Cardiac fibroblast (primary cell): ENCODE measurements around the gene DGKZ.

Experiments used
- DNase-seq, 2 donors: peaks; one replicate each; pipeline versions ENCODE4 v3.0.0 to v3.0.0-alpha.2; 2010; ENCODE audit warnings: low read depth in 2 of 2
- H3K4me3 ChIP-seq, 2 donors: replicated peaks in 1 of 2; 1 replicate in 1 of 2; 2 replicates in 1 of 2; pipeline ENCODE4 v1.5.1; 2011; ENCODE audit warnings: low read depth in 2 of 2, low read length in 2 of 2, mild to moderate bottlenecking in 2 of 2, moderate library complexity in 1 of 2
- TF ChIP-seq, protein P1 (sequence below): IDR thresholded peaks from one replicate; pipeline ENCODE4 v1.5.1; 2011; ENCODE audit warnings: low read depth, mild to moderate bottlenecking, low read length, inconsistent platforms

The DGKZ gene

DNA sequence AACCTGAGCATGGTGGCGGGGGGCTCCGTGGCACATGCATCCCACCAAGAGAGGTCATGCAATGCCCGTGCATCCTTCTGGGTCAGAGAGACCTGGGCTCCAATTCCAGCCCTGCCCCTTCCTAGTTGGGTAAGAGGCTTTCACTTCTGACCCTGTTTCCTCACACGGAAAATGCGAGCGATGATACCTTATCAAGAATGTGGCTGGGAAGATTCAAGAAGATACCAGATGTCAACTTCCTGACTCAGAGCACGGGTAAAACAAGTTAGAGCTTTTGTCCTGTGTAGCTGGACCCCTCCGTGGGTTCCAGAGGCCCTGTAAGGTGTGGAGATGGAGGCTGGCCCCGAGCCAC, 8.7 kb upstream of the DGKZ start:
- H3K4me3 ChIP-seq, result no peak overlapping the region
- TF ChIP-seq, protein P1, sequence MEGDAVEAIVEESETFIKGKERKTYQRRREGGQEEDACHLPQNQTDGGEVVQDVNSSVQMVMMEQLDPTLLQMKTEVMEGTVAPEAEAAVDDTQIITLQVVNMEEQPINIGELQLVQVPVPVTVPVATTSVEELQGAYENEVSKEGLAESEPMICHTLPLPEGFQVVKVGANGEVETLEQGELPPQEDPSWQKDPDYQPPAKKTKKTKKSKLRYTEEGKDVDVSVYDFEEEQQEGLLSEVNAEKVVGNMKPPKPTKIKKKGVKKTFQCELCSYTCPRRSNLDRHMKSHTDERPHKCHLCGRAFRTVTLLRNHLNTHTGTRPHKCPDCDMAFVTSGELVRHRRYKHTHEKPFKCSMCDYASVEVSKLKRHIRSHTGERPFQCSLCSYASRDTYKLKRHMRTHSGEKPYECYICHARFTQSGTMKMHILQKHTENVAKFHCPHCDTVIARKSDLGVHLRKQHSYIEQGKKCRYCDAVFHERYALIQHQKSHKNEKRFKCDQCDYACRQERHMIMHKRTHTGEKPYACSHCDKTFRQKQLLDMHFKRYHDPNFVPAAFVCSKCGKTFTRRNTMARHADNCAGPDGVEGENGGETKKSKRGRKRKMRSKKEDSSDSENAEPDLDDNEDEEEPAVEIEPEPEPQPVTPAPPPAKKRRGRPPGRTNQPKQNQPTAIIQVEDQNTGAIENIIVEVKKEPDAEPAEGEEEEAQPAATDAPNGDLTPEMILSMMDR, result no peak

DNA sequence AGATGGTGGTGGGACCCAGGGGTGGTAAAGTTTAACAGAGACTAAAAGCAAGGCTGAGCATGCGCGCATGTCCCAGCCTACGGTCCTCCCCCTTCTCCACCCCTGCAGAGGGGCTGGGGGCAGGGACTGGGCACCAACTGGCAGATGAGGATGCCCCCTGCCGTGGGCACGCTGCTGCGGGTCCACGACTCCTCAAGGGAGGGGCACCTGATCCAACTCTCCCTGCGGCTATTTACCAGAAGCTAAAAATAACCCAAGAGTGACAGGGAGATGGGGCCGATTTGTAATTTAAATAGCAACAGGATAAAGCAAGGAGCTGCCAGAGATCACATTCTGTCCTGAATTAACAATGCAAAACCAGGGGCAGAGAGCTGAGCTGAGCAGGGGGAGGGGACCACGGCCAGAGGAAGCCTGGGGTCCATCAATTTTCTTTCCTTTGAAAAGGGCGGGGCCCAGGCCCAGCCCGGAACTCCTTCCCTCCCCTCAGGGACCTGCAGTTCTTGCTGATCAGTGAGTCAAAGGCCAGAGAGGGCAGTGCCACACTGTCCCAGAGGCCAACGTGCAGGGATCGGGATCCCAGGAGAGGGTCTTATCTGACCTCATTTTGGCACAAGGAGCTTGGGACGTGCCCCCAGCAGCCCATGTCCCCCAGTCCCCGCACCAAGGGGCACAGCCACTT, 8.1 kb upstream of the DGKZ start:
- no peak for DNase-seq
- H3K4me3 ChIP-seq, result no peak overlapping the region
- TF ChIP-seq, protein P1, result no peak

More for the DNA sequence above, 8.7 kb upstream of the DGKZ start:
- DNase-seq, result no peak

GRCh38 chr11:46339816-46340215, 7.4 kb upstream of the DGKZ start:
- TF ChIP-seq, protein P1, result no peak
- no peak overlapping the region for H3K4me3 ChIP-seq
- peak in 1 of 2 donors; percentile 59 for DNase-seq

DNA sequence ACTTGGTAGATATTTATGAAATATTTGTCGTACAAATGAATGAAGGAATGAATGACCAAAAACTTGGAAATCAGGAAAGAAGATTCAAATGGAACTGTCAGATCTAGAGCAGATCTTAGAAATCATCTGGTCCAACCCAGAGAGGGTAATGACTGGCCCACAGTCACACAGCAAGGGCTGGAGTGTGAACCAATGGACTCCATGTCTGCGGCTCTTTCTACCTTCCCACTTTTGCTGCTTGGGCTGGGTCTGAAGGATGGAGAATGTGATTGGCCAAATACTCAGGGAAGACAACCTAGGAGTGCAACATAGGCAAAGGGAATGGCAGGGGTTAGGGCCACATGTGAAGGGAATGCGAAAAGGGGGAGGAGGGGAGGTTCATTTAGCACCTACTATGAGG, 5.8 kb upstream of the DGKZ start:
- H3K4me3 ChIP-seq, result no peak overlapping the region
- TF ChIP-seq, protein P1, result no peak
- DNase-seq, result no peak

GRCh38 chr11:46342239-46342638, 5.0 kb upstream of the DGKZ start:
- DNase-seq, result peak in 1 of 2 donors; percentile 64
- TF ChIP-seq, protein P1, result no peak
- no peak overlapping the region for H3K4me3 ChIP-seq

DNA sequence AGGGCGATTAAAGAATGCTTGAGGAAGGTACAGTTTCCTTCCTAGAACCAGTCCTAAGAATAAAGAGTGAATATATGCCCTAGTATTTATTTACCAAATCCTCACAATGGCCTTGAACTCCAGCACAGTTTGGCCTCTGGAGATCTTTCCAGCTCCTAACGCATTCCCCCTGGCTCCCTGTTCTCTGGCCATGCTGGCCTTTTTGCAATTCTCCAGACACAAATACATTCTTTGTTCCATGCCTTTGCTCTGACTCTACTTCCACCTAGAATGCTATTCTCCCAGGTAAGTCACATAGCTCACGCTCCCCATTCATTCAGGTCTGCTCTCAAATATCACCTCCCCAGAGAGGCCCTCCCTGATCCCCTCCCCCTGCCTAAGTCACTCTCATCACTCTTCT, 3.7 kb upstream of the DGKZ start:
- DNase-seq, result no peak
- TF ChIP-seq, protein P1, result no peak
- H3K4me3 ChIP-seq, result no peak overlapping the region

DNA sequence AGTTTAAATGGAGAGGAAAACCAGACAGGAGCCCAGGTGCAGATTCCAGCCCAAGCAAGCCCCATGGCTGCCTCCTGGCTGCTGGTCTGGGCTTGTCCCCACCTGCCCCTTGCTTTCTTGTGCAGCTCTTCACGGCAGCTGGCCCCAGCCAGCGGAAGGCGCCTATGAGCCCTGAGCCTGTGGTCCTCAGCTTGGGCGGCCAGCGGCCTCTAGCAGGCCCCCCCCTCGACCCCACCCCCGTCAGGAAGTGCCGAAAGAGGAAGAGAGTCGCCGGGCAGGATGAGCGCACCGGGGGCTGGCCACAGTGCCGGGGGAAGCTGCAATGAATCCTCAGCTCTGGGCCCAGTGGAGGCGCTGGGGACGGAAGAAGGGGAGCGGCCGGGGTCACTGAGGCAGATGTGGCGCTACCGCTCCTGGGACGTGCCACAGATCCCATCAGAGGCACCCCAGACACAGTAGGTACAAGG, 2.1 kb upstream of the DGKZ start:
- no peak overlapping the region for H3K4me3 ChIP-seq
- DNase-seq, result no peak
- TF ChIP-seq, protein P1, result no peak
